ENCODE results near the gene CAND2.
"Not testable (repeated sequence)": the region's sequence is repeated elsewhere in the genome, so short reads cannot be mapped to it uniquely, and the experiment has no call there.

Gene CAND2

DNA sequence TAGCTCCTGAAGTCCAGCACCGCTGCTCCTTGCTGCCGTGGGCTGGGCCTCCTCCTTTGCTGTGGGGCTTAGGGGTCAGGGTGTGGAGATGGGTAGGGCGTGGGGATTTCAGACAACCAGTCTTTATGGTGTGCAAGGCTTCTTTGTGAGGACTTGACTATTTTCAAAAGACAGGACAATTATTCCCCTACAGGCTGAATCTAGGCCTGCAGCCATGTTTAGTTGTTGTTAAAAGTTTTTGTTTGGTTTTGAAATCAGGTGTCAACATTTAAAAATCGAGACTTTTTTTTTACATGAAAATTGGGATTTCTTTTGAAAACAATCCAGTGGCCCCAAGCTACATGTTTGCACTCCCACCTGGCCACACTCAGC is 34.3 kb downstream of the CAND2 start:
- DNase-seq (ENCODE audit: low read depth in 2 of 2), result no peak

- no peak for DNase-seq (ENCODE audit: low read depth in 2 of 2)
These were observed 34.9 kb downstream of the CAND2 start for GRCh38 chr3:12831301-12831866.

DNA sequence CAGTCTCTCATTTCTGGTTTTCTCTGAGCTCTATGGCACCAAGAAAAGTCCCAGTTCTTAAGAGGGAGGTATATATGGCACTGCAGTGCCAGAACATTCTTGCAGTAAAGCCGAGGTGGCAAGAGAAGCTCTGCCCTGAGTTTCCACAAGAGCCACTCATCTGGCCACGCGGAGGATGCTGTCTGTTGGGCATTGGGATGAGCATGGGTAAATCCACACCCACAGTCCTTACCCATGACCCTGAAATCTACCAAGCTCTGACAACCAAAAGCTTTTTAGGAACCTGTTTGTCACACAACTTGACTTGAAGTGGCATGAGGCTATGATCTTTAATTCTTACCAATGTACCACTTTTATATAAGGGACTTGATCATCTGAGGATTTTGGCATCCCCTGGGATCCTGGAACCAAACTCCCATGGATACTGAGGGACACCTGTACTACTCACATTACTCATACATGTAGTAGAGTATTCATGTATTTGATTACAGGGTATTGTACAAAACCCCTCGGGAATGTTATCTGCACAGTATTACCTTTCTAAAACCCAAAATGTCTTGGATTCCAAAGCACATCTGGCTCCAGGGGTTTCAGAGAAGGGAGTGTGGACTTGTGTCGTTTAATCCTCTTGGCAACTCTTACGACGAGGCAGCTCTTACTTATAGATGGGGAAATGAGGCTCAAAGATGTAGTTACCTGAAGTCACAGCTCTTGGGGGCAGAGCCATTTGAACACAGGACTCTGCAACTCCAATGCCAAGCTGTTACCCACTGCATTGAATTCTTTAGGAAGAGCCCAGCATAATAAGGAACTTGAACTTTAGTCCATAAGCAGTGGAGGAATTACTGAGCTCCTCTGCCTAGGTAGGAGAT is 36.1 kb downstream of the CAND2 start:
- no peak for DNase-seq (ENCODE audit: low read depth in 2 of 2)

DNA sequence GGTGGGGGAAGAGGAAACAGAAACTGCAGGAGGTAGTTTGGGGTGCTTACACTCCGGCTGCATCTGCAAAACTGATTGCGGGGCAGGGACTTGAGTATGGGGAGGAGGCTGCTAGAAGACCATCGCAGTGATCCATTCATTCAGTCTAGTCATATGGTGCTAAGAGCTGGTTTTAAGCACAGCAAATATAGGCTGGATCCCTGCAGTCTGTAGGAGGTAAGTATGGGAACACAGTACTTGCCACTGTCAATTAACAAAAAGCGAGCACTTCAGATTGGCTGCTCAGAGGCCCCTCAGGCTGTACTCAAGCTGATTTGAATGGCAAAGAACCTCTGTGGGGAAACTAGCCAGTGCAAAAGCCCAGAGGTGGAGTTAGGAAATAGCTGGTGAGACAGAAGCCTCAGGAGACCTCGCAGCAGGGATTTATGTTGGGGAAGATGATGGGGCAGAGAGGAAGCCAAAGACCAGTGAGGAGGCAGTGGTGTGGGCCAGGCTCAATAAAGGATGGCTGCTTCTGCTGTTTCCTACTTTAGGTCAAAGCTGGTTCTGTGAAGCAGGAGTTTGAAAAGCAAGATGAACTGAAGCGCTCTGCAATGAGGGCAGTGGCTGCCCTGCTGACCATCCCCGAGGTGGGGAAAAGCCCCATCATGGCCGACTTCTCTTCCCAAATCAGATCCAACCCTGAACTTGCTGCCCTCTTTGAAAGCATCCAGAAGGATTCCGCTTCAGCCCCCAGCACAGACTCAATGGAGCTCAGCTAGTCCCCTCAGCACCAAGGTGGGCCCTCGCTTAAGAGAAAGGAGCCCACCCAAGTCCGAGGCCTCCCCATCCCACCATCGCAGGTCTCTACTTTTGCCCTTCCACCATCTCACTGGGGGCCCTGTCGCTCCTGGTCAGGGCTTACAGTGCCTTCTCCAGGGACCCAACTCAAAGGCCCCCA is 37.0 kb downstream of the CAND2 start:
- DNase-seq (ENCODE audit: low read depth in 2 of 2), result no peak

- no peak for DNase-seq (ENCODE audit: low read depth in 2 of 2)
These were observed 38.7 kb downstream of the CAND2 start for GRCh38 chr3:12835052-12835665.

DNA sequence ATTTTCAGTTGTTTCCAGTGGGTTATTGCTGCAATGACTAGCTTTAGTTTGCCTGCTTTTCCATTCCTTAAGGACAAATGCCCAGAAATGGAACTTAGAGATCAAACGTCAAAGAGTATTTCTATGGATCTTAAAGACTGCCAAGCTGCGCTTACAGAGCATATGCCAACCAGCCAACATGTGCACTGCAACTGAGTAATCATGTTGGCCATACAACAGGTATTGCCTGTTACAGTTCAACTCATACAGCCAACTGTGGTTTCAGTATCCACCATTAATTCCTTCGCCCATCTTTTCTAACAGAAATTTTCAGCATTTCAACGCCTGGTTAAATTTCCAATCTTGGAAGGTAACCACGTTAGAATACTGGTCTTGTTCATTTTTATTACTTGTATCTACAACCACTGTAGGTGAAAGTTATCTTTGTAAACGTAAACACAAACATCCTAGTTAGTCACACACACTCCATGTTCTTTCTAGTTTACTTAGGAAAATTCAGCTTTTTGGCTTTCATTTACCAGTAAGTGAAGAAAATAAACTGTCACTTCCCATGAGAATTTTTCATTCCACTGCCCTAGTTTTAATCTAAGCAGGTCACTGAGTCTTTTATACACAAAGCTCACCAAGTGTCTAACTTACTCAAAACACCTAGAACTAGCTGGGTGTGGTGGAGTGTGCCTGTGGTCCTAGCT is 41.0 kb downstream of the CAND2 start:
- DNase-seq (ENCODE audit: low read depth in 2 of 2), result no peak

- DNase-seq (ENCODE audit: low read depth in 2 of 2), result no peak
These were observed 41.9 kb downstream of the CAND2 start for GRCh38 chr3:12838179-12838965.

DNA sequence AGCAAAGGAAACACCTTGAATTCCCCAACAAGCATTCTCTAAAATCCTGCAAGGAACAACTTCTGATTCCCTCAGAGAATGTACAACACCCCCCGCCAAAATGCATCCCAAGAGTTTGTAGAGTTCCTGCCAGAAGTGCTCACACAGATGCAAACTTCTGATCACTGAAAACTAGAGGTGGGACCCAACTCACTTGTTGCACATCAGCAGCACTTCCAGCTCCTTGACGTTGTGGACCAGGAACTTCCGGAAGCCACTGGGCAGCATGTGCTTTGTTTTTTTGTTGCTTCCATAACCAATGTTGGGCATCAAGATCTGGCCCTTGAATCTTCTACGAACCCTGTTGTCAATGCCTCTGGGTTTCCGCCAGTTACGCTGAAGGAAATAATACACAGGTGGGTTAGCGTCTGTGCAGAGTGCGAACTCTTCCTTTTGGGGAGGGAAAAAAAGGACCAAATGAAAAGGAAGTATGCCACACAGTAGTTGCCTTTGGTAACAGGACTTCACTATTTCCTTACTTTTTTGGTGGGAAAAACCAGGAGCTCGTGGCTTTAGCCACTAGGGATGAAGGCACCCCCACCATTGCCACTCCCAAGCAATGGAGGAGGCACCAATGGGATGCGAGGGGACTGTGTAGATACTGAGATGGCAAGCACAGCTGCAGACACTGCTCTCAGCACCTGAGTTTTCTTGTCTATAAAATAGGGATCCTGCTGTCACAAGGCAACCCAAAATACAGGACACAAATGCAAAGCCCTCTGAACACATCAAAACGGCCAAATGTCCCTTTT is 42.9 kb downstream of the CAND2 start:
- DNase-seq (ENCODE audit: low read depth in 2 of 2), result no peak

DNA sequence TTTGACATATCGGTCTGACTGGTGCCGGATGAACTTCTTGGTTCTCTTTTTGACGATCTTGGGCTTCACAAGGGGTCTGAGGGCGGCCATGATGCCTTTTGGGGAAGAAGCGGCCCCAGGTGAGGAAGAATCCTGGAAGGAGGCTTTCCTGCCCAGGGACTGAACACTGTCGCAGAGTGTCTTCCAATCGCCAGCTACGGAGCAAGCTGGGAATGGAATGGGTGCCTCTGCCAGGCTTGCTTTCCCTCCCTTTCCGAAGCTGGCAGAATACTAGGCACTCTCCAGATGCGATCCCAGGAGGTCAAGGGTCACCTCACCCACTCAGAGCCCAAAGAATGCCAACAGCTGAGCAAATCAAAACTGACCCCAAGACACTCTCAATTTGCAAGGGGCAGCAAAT is 43.7 kb downstream of the CAND2 start:
- not testable (repeated sequence) for DNase-seq (ENCODE audit: low read depth in 2 of 2)

DNA sequence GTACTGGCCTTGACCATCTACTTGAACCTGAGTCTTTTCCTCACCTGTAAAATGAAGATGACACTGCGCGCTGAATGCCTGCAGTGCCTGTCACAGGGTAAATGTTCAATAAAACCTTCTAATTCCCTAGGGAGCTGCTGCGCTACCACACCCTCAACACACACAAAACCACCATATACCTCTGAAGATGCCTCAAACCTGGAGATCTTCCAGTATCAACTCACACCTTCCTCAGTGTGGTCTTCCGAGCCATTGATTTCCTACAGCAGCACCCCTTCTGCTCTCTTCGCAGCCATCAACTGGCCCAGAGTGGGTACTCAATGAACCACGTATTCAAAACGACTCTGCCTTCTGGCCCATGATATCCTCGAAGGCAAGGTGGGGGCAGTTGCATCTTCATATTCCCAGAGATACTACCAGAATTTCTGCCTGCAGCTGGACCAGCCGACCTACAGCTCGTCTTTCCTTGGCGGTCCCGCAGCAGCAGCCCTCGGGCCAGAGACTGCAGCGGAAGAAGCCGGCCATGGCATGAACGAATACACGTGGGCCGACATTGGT is 44.2 kb downstream of the CAND2 start:
- no peak for DNase-seq (ENCODE audit: low read depth in 2 of 2)

DNA sequence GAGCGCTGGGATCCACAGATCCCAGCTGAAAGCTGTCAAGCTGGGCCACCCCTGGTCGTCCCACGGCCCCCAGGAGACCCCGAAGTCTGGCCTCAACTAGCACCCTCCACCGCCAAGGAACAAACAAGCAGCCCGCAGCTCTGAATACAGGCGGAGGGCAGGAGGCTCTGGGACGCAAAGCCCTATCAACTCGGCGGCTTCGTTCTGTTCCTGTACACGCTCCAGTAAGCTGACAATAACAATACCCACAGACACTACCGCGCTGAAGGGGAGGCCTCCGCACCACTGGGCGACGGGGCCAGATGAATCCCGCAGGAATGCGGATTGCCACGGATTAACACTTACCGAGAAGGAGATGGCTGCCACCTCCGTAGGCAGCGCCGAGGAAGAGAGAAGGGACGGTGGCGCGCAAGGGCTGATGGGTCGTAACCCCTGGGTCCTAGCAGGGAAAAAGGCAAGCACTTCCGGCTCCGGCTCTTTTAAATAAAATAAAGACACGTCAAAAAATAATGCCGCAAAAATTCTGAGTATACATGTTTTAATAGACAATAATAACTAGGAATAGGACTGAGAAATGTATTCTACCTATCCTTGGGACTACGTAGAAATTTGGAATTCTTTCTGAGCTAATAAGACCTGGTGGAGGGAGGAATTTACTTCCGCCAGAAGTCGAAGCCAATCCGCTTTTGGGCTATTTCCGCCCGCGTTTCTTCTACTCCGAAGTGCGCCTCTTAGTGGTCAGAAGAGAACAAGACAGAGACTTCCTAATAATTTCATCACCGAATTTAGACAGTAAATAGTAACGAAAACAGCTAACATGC is 44.9 kb downstream of the CAND2 start, which contains the start of gene RPL32:
RPL32 (minus strand) TSS at position 417 of the 821 bp plus-strand sequence. CDS start 1,328 bp downstream, outside the sequence.
- DNase-seq (ENCODE audit: low read depth in 2 of 2), result peak; percentile 65 to 74

DNA sequence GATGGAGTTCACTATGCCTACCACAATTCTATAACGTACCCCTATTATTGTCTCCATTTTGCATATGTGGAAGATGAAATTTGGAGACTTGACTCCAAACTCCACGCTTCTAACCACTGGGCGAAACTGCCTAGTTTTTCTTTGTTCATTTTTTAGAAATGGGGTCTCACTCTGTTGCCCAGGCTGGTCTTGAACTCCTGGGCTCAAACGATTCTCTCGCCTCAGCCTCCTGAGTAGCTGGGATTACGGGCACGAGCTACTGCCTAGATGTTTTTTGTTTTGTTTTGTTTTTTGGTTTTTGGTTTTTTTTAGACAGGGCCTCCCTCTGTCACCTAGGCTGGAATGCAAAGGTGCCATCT is 45.5 kb downstream of the CAND2 start:
- DNase-seq (ENCODE audit: low read depth in 2 of 2), result no peak

DNA sequence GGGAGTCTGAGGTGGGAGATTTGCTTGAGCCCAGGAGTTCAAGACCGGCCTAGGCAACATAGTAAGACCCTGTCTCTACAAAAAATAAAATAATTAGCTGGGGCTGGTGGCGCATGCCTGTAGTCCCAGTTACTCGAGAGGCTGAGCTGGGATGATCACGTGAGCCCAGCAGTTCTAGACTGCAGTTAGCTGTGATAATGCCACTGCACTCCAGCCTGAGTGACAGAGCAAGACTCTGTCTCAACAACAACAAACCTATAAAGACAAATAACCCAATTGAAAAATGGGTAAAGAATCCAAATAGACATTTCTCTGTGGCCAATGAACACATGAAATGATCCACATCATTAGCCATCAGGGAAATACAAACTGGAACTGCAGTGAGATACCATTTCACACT is 46.0 kb downstream of the CAND2 start:
- DNase-seq (ENCODE audit: low read depth in 2 of 2), result no peak

DNA sequence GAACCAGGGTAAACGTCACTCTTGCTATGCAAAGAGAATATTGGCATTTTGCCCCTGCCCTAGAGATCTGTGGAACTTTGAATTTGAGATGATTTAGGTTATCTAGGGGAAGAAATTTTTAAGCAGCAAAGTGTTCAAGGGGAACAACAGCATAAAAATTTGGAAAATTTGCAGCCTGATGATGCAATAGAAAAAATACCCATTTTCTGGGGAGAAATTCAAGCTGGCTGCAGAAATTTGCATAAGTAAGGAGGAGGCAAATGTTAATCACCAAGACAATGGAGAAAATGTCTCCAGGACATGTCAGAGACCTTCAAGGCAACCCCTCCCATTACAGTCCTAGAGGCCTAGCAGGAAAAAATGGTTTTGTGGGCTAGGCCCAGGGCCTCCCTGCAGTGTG is 49.3 kb downstream of the CAND2 start:
- DNase-seq (ENCODE audit: low read depth in 2 of 2), result no peak

DNA sequence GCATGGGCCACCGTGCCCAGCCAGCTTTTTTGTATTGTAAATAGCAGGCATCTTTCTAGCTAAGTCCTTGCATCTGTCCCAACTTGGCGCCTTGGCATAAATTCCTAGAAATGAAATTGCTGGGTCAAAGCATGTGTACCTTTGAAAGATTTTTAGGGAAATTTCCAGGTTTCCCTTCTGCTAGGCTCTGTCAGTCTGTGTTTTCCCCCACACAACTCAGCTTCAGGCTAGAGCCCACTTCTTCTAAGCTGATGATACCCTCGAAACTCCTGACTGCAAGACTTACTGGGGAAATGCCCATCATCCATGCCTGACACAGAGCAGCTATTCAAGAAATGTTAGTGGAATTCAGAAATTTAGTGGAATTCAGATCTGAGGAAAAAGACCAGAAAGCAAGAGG is 55.7 kb downstream of the CAND2 start:
- no peak for DNase-seq (ENCODE audit: low read depth in 2 of 2)

DNA sequence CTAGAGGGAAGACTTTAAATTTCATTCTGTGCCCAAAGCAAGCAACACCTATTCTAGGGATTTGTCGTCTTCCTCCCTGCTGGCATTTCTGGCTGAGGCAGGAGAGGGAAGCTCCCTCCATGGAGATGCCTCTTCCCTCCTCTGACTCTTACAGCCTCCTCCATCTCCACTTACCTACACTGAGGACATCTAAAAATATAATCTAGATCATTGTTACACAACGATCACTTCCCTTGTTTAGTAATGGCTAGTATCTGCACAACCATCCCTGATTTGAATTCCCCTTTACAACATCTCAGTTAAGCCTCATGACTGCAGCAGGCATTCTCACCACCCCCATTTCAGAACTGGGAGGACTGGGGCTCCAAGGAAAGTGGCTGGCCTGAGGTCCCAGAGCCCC is 57.4 kb downstream of the CAND2 start:
- DNase-seq (ENCODE audit: low read depth in 2 of 2), result not testable (repeated sequence)

DNA sequence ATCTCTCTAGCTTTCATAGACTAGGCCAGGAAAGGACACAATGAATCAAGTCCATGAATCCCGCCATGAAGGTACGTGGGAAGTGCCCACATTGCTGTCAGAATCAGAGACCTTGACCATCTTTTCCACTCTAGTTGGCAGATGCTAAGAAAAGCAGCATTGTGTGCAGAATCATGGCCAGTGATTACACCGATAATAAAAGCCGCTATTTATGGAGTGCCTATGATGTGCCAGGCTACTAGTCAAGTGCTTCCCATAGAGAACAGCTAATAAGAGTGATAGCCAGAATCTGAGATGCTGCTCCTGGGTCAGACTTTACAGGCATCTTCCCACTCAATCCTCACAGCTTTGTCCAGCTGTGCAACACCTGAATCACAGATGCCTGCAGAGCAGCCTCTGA is 58.1 kb downstream of the CAND2 start:
- no peak for DNase-seq (ENCODE audit: low read depth in 2 of 2)

GRCh38 chr3:12856626-12857025 is 60.1 kb downstream of the CAND2 start:
- no peak for DNase-seq (ENCODE audit: low read depth in 2 of 2)

DNA sequence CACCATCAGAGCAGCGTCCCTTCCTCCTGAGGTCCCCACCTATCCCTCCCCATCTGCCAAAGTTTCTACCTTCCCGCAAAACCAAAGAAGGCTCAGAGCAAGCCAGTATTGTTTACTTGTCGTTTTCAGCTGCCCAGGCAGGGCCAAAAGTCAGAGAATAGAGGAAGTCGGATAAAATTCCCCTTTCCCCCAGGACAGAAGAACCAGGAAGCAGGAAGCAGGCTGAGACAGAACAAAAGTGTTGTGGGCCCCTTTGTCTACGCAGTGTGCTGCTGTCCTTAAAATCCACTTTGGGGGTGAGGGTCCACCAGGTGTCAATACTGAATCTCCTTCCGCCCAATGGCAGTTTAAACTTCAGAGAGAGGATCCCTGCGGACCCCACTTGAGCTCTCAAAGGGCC is 63.4 kb downstream of the CAND2 start:
- no peak for DNase-seq (ENCODE audit: low read depth in 2 of 2)

Data from stimulated activated CD8-positive, alpha-beta memory T cell treated with anti-CD3 and anti-CD28 coated beads, Interleukin-15, amount 100 ng/mL, for 48 hours (primary cell).